Epithelial cell of alveolus of lung (primary cell): Measurements from ENCODE around the gene PSMB3. TPM values are rescaled to one million over a fixed set of nuclear protein-coding genes. Genes with fewer than 3 reads are reported as not detected.

Experiments
- total RNA-seq: library from RNA; depleted of rRNA; stranded (reverse); fragments of >200 nt; gene quantifications from 2 replicates; pipeline ENCODE4 v1.2.1, GENCODE V29; 2015

Gene PSMB3
- total RNA-seq, result 199 and 334 TPM in 2 replicates

GRCh38 chr17:38752308-38753070 lies at the start of gene PSMB3:
Gene PSMB3, plus strand, starts transcription at chr17:38752741. Its CDS starts 86 bp downstream, at chr17:38752827.

GRCh38 chr17:38704606-38705522 lies 47.7 kb upstream of the PSMB3 start, which contains the start of gene MLLT6:
Gene MLLT6, plus strand, starts transcription at chr17:38705273. Its CDS starts 360 bp downstream, at chr17:38705633.

GRCh38 chr17:38729886-38730525 lies 22.5 kb upstream of the PSMB3 start, which contains the start of gene CISD3:
Gene CISD3, plus strand, starts transcription at chr17:38730341. Its CDS starts 18 bp downstream, at chr17:38730359.

GRCh38 chr17:38748149-38748891 lies 4.2 kb upstream of the PSMB3 start, which contains the start of gene PCGF2:
Gene PCGF2, minus strand, starts transcription at chr17:38748336. Its CDS starts 7,934 bp downstream, at chr17:38740402.

GRCh38 chr17:38799501-38800236 lies 47.1 kb downstream of the PSMB3 start, which contains the start of gene PIP4K2B:
Gene PIP4K2B, minus strand, starts transcription at chr17:38799556. Its CDS starts 132 bp downstream, at chr17:38799424.

Other genes with a start within 250 kb of the PSMB3 start
- not detected in 2 replicates for gene SRCIN1, start 146.8 kb upstream of the PSMB3 start, total RNA-seq
- gene EPOP, start 77.8 kb upstream of the PSMB3 start, total RNA-seq, result 2.1 and 3.4 TPM in 2 replicates
- 15.4 and 37.1 TPM in 2 replicates for gene MLLT6, start 47.5 kb upstream of the PSMB3 start, total RNA-seq
- gene CISD3, start 22.4 kb upstream of the PSMB3 start, total RNA-seq, result 5.4 and 8.7 TPM in 2 replicates
- 6.3 and 15.2 TPM in 2 replicates for gene PCGF2, start 4.4 kb upstream of the PSMB3 start, total RNA-seq
- 38.3 and 41.2 TPM in 2 replicates for gene PIP4K2B, start 46.8 kb downstream of the PSMB3 start, total RNA-seq
- 7.4 and 9.1 TPM in 2 replicates for gene CWC25, start 72.6 kb downstream of the PSMB3 start, total RNA-seq
- gene RPL23, start 101.0 kb downstream of the PSMB3 start, total RNA-seq, result 1,457 and 2,542 TPM in 2 replicates
- 135 and 232 TPM in 2 replicates for gene LASP1, start 117.3 kb downstream of the PSMB3 start, total RNA-seq
- not detected in 2 replicates for gene FBXO47, start 214.7 kb downstream of the PSMB3 start, total RNA-seq